Neural progenitor cell (in vitro differentiated cells): ENCODE data around the gene EFNB2. TPM values are rescaled to one million over a fixed set of nuclear protein-coding genes. Genes with fewer than 3 reads are reported as not detected.

Source experiments
- DNase-seq: peaks from one replicate; pipeline ENCODE4 v3.0.0-alpha.2; 2016; ENCODE audit warnings: low spot score
- H2AFZ ChIP-seq: fragments of 200-600 bp; sonication (generic); replicated peaks from 2 replicates; pipeline ENCODE4 v1.6.1; 2016; ENCODE audit warnings: antibody characterized with exemption
- H3F3A ChIP-seq: fragments of 200-600 bp; sonication (generic); 2 replicates; pipeline ENCODE4 v1.6.1; 2016; ENCODE audit warnings: antibody characterized with exemption, low read depth
- H3K27ac ChIP-seq: fragments of 200-600 bp; sonication (generic); 2 replicates; pipeline ENCODE4 v1.5.1; 2016; ENCODE audit warnings: mild to moderate bottlenecking
- H3K27me3 ChIP-seq: fragments of 200-600 bp; sonication (generic); 2 replicates; pipeline ENCODE4 v1.6.1; 2016; ENCODE audit warnings: mild to moderate bottlenecking, moderate library complexity
- H3K36me3 ChIP-seq: fragments of 200-600 bp; sonication (generic); 2 replicates; pipeline ENCODE4 v1.5.1; 2016
- H3K4me1 ChIP-seq: fragments of 200-600 bp; sonication (generic); 2 replicates; pipeline ENCODE4 v1.6.1; 2016; ENCODE audit warnings: mixed run types
- H3K4me2 ChIP-seq: fragments of 200-600 bp; sonication (generic); 2 replicates; pipeline ENCODE4 v1.6.1; 2016
- H3K4me3 ChIP-seq: fragments of 200-600 bp; sonication (generic); 2 replicates; pipeline ENCODE4 v1.5.1; 2016
- H3K79me2 ChIP-seq: fragments of 200-600 bp; sonication (generic); 2 replicates; pipeline ENCODE4 v1.6.1; 2016; ENCODE audit warnings: low read depth
- H3K9ac ChIP-seq: fragments of 200-600 bp; sonication (generic); 2 replicates; pipeline ENCODE4 v1.6.1; 2016
- H3K9me3 ChIP-seq: fragments of 200-600 bp; sonication (generic); 2 replicates; pipeline ENCODE4 v1.5.1; 2016; ENCODE audit warnings: low read depth
- H4K20me1 ChIP-seq: fragments of 200-600 bp; sonication (generic); 2 replicates; pipeline ENCODE4 v1.6.1; 2016; ENCODE audit warnings: low read depth
- H3K27ac Mint-ChIP-seq: 3 replicates; pipeline ENCODE4 v1.8.0; 2021; ENCODE audit warnings: mixed read lengths
- H3K27me3 Mint-ChIP-seq: 2 replicates; pipeline ENCODE4 v1.8.0; 2022; ENCODE audit warnings: low read depth, mild to moderate bottlenecking, inconsistent platforms, moderate library complexity, mixed read lengths; ENCODE audit not compliant: insufficient read depth
- H3K36me3 Mint-ChIP-seq: 3 replicates; pipeline ENCODE4 v1.8.0; 2021; ENCODE audit warnings: mixed read lengths
- H3K4me1 Mint-ChIP-seq: 3 replicates; pipeline ENCODE4 v1.8.0; 2021; ENCODE audit warnings: mixed read lengths
- H3K4me3 Mint-ChIP-seq: 3 replicates; pipeline ENCODE4 v1.8.0; 2021; ENCODE audit warnings: mild to moderate bottlenecking, moderate library complexity, mixed read lengths
- H3K9me3 Mint-ChIP-seq: 3 replicates; pipeline ENCODE4 v1.8.0; 2020; ENCODE audit warnings: mixed read lengths
- EZH2 ChIP-seq: fragments of 200-600 bp; sonication (generic); IDR thresholded peaks from 2 replicates; pipeline ENCODE4 v1.6.1; 2017; ENCODE audit warnings: antibody characterized with exemption, mild to moderate bottlenecking, moderate library complexity
- EZH2phosphoT487 ChIP-seq: fragments of 200-600 bp; sonication (generic); IDR thresholded peaks from 2 replicates; pipeline ENCODE4 v1.6.1; 2017; ENCODE audit warnings: antibody characterized with exemption
- total RNA-seq: library from RNA; depleted of rRNA; stranded (reverse); fragments of >200 nt; gene quantifications from 2 replicates; pipeline ENCODE4 v1.2.3, GENCODE V29; 2015; ENCODE audit warnings: low replicate concordance
- TF ChIP-seq, protein P1 (sequence below): fragments of 200-600 bp; sonication (generic); IDR thresholded peaks from 2 replicates; pipeline ENCODE4 v1.5.1; 2017; ENCODE audit warnings: antibody characterized with exemption, mild to moderate bottlenecking

The EFNB2 gene
- total RNA-seq, 1 donor from 2014 or later: 101 TPM

- Mint-ChIP-seq H3K27ac (no peak overlapping the region), H3K4me3 (no peak overlapping the region), H3K4me1 (no peaks in the 10 kb centered on the region), H3K9me3 (peaks cover 2% of the 10 kb centered on the region), H3K27me3 (no peaks in the 10 kb centered on the region), H3K36me3 (peaks cover 3% of the 10 kb centered on the region)
- H4K20me1 ChIP-seq: no peaks in the 10 kb centered on the region
- H3K36me3 ChIP-seq: no peaks in the 10 kb centered on the region
- H3K4me1 ChIP-seq: peaks cover 11% of the 10 kb centered on the region
- no peaks in the 10 kb centered on the region for H3K9me3 ChIP-seq
- no peak for DNase-seq
- H3K27me3 ChIP-seq: no peaks in the 10 kb centered on the region
- peaks cover 10% of the 10 kb centered on the region for H3K79me2 ChIP-seq
- TF ChIP-seq EZH2 (no peak), EZH2phosphoT487 (no peak)
- TF ChIP-seq, protein P1, sequence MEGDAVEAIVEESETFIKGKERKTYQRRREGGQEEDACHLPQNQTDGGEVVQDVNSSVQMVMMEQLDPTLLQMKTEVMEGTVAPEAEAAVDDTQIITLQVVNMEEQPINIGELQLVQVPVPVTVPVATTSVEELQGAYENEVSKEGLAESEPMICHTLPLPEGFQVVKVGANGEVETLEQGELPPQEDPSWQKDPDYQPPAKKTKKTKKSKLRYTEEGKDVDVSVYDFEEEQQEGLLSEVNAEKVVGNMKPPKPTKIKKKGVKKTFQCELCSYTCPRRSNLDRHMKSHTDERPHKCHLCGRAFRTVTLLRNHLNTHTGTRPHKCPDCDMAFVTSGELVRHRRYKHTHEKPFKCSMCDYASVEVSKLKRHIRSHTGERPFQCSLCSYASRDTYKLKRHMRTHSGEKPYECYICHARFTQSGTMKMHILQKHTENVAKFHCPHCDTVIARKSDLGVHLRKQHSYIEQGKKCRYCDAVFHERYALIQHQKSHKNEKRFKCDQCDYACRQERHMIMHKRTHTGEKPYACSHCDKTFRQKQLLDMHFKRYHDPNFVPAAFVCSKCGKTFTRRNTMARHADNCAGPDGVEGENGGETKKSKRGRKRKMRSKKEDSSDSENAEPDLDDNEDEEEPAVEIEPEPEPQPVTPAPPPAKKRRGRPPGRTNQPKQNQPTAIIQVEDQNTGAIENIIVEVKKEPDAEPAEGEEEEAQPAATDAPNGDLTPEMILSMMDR: no peak
- H2AFZ ChIP-seq: no peak overlapping the region
- H3K4me2 ChIP-seq: no peak overlapping the region
- H3K27ac ChIP-seq: no peak overlapping the region
- H3F3A ChIP-seq: peaks cover 20% of the 10 kb centered on the region
- no peak overlapping the region for H3K9ac ChIP-seq
- H3K4me3 ChIP-seq: no peak overlapping the region
Measured at GRCh38 chr13:106573868-106574267, 38.4 kb upstream of the EFNB2 start.

DNA sequence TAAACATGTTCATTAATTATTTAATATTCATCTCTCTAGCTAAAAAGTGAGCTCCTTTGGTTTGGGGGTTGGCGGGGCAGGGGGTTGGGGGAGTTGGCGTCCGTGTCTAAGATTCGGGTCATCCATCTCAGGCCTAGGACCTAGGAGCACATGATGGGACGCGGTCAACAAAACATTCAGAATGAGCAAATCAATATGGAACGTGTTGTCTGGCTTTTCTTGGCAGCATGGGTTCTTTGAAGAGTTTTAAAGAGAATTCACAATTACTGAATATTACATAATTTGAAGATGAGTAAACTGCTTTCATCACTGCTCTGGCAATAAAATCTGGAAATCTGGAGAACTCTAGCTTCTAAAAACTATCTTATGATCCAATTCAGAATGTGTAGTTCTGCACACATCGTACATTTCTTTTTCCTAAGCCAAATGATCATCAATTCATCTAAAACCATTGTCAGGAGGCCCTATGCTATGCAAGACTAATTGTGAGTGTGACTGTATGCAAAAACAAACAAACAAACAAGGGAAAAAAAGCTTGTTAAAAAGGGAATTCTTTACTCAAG lies 37.9 kb upstream of the EFNB2 start:
- Histone ChIP-seq H3K4me3 (no peak overlapping the region), H3K9me3 (no peaks in the 10 kb centered on the region), H3K36me3 (no peaks in the 10 kb centered on the region), H3K27me3 (no peaks in the 10 kb centered on the region), H3K4me1 (peaks cover 16% of the 10 kb centered on the region), H3F3A (peaks cover 20% of the 10 kb centered on the region), H4K20me1 (no peaks in the 10 kb centered on the region), H3K9ac (no peak overlapping the region), H2AFZ (no peak overlapping the region), H3K4me2 (no peak overlapping the region), H3K27ac (no peak overlapping the region), H3K79me2 (peaks cover 15% of the 10 kb centered on the region)
- Mint-ChIP-seq H3K9me3 (peaks cover 2% of the 10 kb centered on the region), H3K27me3 (peaks cover 3% of the 10 kb centered on the region), H3K4me1 (peaks cover 3% of the 10 kb centered on the region), H3K27ac (no peak overlapping the region), H3K4me3 (no peak overlapping the region), H3K36me3 (peaks cover 3% of the 10 kb centered on the region)
- TF ChIP-seq EZH2phosphoT487 (no peak), EZH2 (no peak)
- TF ChIP-seq, protein P1: no peak
- no peak for DNase-seq

DNA sequence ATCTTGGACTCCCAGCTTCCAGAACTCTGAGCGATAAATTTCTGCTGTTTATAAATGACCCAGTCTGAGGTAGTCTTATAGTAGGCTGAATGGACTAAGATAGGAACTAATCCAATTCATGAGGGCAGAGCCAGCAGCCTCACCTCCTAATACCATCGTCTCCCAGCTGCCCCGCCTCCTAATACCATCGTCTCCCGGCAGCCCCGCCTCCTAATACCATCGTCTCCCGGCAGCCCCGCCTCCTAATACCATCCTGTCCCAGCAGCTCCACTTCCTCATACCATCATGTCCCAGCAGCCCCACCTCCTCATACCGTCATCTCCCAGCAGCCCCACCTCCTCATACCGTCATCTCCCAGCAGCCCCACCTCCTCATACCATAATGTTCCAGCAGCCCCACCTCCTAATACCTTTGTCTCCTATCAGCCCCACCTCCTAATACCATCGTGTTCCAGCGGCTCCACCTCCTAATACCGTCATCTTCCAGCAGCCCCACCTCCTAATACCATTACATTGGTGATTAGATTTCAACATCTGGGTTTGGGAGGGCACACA lies 34.9 kb upstream of the EFNB2 start:
- Histone ChIP-seq H3K9me3 (no peaks in the 10 kb centered on the region), H3K9ac (no peak overlapping the region), H2AFZ (no peak overlapping the region), H4K20me1 (peaks cover 18% of the 10 kb centered on the region), H3K27me3 (no peaks in the 10 kb centered on the region), H3K36me3 (no peaks in the 10 kb centered on the region), H3K79me2 (peaks cover 45% of the 10 kb centered on the region), H3K4me2 (peak overlapping the region; percentile 47), H3K4me1 (peaks cover 28% of the 10 kb centered on the region), H3F3A (peaks cover 22% of the 10 kb centered on the region), H3K4me3 (peak overlapping the region; percentile 1), H3K27ac (no peak overlapping the region)
- H3K4me1 Mint-ChIP-seq: peaks cover 19% of the 10 kb centered on the region
- no peak overlapping the region for H3K4me3 Mint-ChIP-seq
- peaks cover 3% of the 10 kb centered on the region for H3K27me3 Mint-ChIP-seq
- TF ChIP-seq EZH2 (no peak), EZH2phosphoT487 (no peak)
- TF ChIP-seq, protein P1: no peak
- H3K27ac Mint-ChIP-seq: no peak overlapping the region
- H3K36me3 Mint-ChIP-seq: peaks cover 3% of the 10 kb centered on the region
- H3K9me3 Mint-ChIP-seq: peaks cover 2% of the 10 kb centered on the region
- DNase-seq: peak; percentile 87
